OCI-LY3 (cell line): ENCODE measurements around the gene PI16.

Experiments used
- H2AFZ ChIP-seq: fragments of 200-600, 300-600 bp; shearing (Covaris generic); 2 replicates; pipeline ENCODE4 v1.6.0; 2014; ENCODE audit warnings: antibody characterized with exemption, low read depth, low read length
- H3K27ac ChIP-seq: fragments of 200-600, 300-600 bp; sonication (generic); 2 replicates; pipeline ENCODE4 v1.5.1; 2014; ENCODE audit warnings: mild to moderate bottlenecking, low read length, moderate library complexity, mixed read lengths
- H3K27me3 ChIP-seq: fragments of 200-600, 300-600 bp; sonication (generic); 2 replicates; pipeline ENCODE4 v1.6.1; 2014; ENCODE audit warnings: low read depth, low read length, mixed read lengths
- H3K36me3 ChIP-seq: fragments of 200-600, 300-600 bp; sonication (generic); replicated peaks from 2 replicates; pipeline ENCODE3; 2014; ENCODE audit warnings: low read depth, low read length, mixed read lengths
- H3K4me1 ChIP-seq: fragments of 300-600, 200-600 bp; sonication (generic); 2 replicates; pipeline ENCODE4 v1.6.1; 2014; ENCODE audit warnings: low read length, mixed read lengths
- H3K4me2 ChIP-seq: fragments of 200-600, 300-600 bp; sonication (generic); 2 replicates; pipeline ENCODE4 v1.6.1; 2014; ENCODE audit warnings: low read length, mixed read lengths
- H3K4me3 ChIP-seq: fragments of 300-600, 200-600 bp; sonication (generic); 2 replicates; pipeline ENCODE4 v1.5.1; 2014; ENCODE audit warnings: antibody characterized with exemption, mild to moderate bottlenecking, low read length, moderate library complexity
- H3K79me2 ChIP-seq: fragments of 300-600, 200-600 bp; shearing (Covaris generic); 2 replicates; pipeline ENCODE4 v1.6.1; 2014; ENCODE audit warnings: mild to moderate bottlenecking, low read length, mixed read lengths
- H3K9ac ChIP-seq: fragments of 300-600, 200-600 bp; shearing (Covaris generic); 2 replicates; pipeline ENCODE4 v1.6.0; 2014; ENCODE audit warnings: mild to moderate bottlenecking, low read length, moderate library complexity
- H3K9me3 ChIP-seq: fragments of 200-600, 300-600 bp; shearing (Covaris generic); 2 replicates; pipeline ENCODE4 v1.6.1; 2014; ENCODE audit warnings: low read length, mixed read lengths; ENCODE audit not compliant: insufficient read depth
- H4K20me1 ChIP-seq: fragments of 200-600, 300-600 bp; sonication (generic); 2 replicates; pipeline ENCODE4 v1.6.1; 2016; ENCODE audit warnings: low read length, mixed read lengths; ENCODE audit not compliant: insufficient read depth
- CTCF ChIP-seq: fragments of 200-600, 300-600 bp; sonication (generic); IDR thresholded peaks from 2 replicates; pipeline ENCODE4 v1.5.1; 2014; ENCODE audit warnings: antibody characterized with exemption, low read length, low read depth
- EZH2phosphoT487 ChIP-seq: fragments of 200-600 bp; shearing (Covaris generic); IDR thresholded peaks from 2 replicates; pipeline ENCODE4 v1.6.1; 2018; ENCODE audit warnings: antibody characterized with exemption, mixed run types, low read depth

PI16 gene

GRCh38 chr6:36957773-36958271 lies 3.3 kb downstream of the PI16 start:
- TF ChIP-seq CTCF: no peak
- TF ChIP-seq EZH2phosphoT487: no peak
- Histone ChIP-seq H2AFZ (no peak overlapping the region), H3K27me3 (peaks cover 4% of the 10 kb centered on the region; the same call in 1 of the 2 replicates), H3K4me3 (no peak overlapping the region), H3K9me3 (no peaks in the 10 kb centered on the region), H3K4me2 (no peak overlapping the region), H3K9ac (no peak overlapping the region), H3K4me1 (peaks cover 3% of the 10 kb centered on the region), H3K36me3 (no peaks in the 10 kb centered on the region), H3K27ac (no peak overlapping the region), H3K79me2 (no peaks in the 10 kb centered on the region), H4K20me1 (no peaks in the 10 kb centered on the region)

- no peak overlapping the region for H3K4me2 ChIP-seq
- H3K9me3 ChIP-seq: no peaks in the 10 kb centered on the region
- H4K20me1 ChIP-seq: no peaks in the 10 kb centered on the region
- H3K27ac ChIP-seq: no peak overlapping the region
- no peaks in the 10 kb centered on the region for H3K79me2 ChIP-seq
- H3K27me3 ChIP-seq: peaks cover 4% of the 10 kb centered on the region; the same call in 1 of the 2 replicates
- no peak for TF ChIP-seq EZH2phosphoT487
- no peak for TF ChIP-seq CTCF
- H3K9ac ChIP-seq: no peak overlapping the region
- peaks cover 10% of the 10 kb centered on the region for H3K4me1 ChIP-seq
- no peaks in the 10 kb centered on the region for H3K36me3 ChIP-seq
- no peak overlapping the region for H3K4me3 ChIP-seq
- no peak overlapping the region for H2AFZ ChIP-seq
These were observed 4.4 kb downstream of the PI16 start for GRCh38 chr6:36958775-36959554.

- peaks cover 4% of the 10 kb centered on the region; the same call in 1 of the 2 replicates for H3K27me3 ChIP-seq
- TF ChIP-seq CTCF (no peak), EZH2phosphoT487 (no peak)
- no peak overlapping the region for H3K27ac ChIP-seq
- no peak overlapping the region for H3K9ac ChIP-seq
- no peak overlapping the region for H3K4me3 ChIP-seq
- H3K36me3 ChIP-seq: no peaks in the 10 kb centered on the region
- H3K4me1 ChIP-seq: peaks cover 10% of the 10 kb centered on the region
- H3K4me2 ChIP-seq: no peak overlapping the region
- no peaks in the 10 kb centered on the region for H3K9me3 ChIP-seq
- H4K20me1 ChIP-seq: no peaks in the 10 kb centered on the region
- no peak overlapping the region for H2AFZ ChIP-seq
- H3K79me2 ChIP-seq: no peaks in the 10 kb centered on the region
These were observed 5.2 kb downstream of the PI16 start for GRCh38 chr6:36959555-36960250.
